Measurements from ENCODE around the gene SP100. TPM values are rescaled to one million over a fixed set of nuclear protein-coding genes. Genes with fewer than 3 reads are reported as not detected.
"Not testable (repeated sequence)": the region's sequence is repeated elsewhere in the genome, so short reads cannot be mapped to it uniquely, and the experiment has no call there.

Gene SP100
- total and polyA plus RNA-seq, 5 donors from 2014 or later, result 116 to 335 (median 123) TPM

DNA sequence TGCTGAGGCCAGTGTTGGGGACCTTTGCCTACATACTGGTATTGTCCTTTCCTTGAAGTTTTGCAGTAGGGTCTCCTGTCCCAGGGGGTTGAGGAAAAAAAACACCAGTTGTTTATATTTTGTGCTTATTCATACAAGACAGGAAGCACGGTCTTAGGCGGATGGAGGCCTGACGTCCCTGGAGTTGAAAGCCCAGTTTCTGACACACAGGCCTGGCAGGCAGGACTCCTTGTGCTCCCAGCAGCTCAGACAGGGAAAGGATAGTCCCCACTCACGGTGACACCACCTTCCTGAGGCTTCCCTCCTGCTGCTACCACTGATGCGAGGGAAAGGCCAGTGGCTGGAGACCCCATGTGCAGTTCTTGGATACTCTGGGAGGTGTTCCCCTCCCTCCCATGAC lies 15.5 kb upstream of the SP100 start:
- Histone ChIP-seq H3K36me3 (ENCODE audit: control insufficient read depth, insufficient read depth, low read length) (peaks cover 72% of the 10 kb centered on the region), H3K27me3 (ENCODE audit: control insufficient read depth, insufficient read depth, low read length) (no peaks in the 10 kb centered on the region), H3K4me3 (ENCODE audit: low read depth, low read length) (no peak overlapping the region), H3K4me1 (ENCODE audit: control insufficient read depth, insufficient read depth, low read length, poor library complexity, severe bottlenecking) (no peaks in the 10 kb centered on the region), H3K9me3 (ENCODE audit: control insufficient read depth in 2 of 2, low read length in 2 of 2) (peaks cover 6 to 10% of the 10 kb centered on the region in 2 experiments), H3K27ac (ENCODE audit: insufficient read depth, low read length, poor library complexity, severe bottlenecking) (no peak overlapping the region)
- peaks cover 0 to 11% (median 0%) of the 10 kb centered on the region in 4 donors for H3K4me1 Mint-ChIP-seq
- ATAC-seq (ENCODE audit: low read depth in 2 of 2), result no peak
- no peak for DNase-seq
- no peak overlapping the region for H3K4me3 Mint-ChIP-seq
- H3K9me3 Mint-ChIP-seq, result peaks cover 0 to 6% (median 0%) of the 10 kb centered on the region in 7 donors
- H3K27ac Mint-ChIP-seq, result peak overlapping the region in 2 of 3 donors; percentile 54 to 59
- H3K27me3 Mint-ChIP-seq, result no peaks in the 10 kb centered on the region
- peaks cover 71% of the 10 kb centered on the region for H3K36me3 Mint-ChIP-seq

- not testable (repeated sequence) for H3K27me3 Mint-ChIP-seq; H3K27ac ChIP-seq (ENCODE audit: insufficient read depth, low read length, poor library complexity, severe bottlenecking); H3K27me3 ChIP-seq (ENCODE audit: control insufficient read depth, insufficient read depth, low read length); H3K4me1 ChIP-seq (ENCODE audit: control insufficient read depth, insufficient read depth, low read length, poor library complexity, severe bottlenecking); H3K4me3 Mint-ChIP-seq; H3K27ac Mint-ChIP-seq; DNase-seq; ATAC-seq (ENCODE audit: low read depth in 2 of 2); H3K9me3 ChIP-seq (ENCODE audit: control insufficient read depth in 2 of 2, low read length in 2 of 2); H3K9me3 Mint-ChIP-seq; H3K4me3 ChIP-seq (ENCODE audit: low read depth, low read length)
- peaks cover 69% of the 10 kb centered on the region for H3K36me3 ChIP-seq (ENCODE audit: control insufficient read depth, insufficient read depth, low read length)
- Mint-ChIP-seq H3K36me3 (peaks cover 70% of the 10 kb centered on the region), H3K4me1 (peaks cover 0 to 11% (median 0%) of the 10 kb centered on the region in 4 donors)
Observed at GRCh38 chr2:230401026-230401425, 15.0 kb upstream of the SP100 start.

DNA sequence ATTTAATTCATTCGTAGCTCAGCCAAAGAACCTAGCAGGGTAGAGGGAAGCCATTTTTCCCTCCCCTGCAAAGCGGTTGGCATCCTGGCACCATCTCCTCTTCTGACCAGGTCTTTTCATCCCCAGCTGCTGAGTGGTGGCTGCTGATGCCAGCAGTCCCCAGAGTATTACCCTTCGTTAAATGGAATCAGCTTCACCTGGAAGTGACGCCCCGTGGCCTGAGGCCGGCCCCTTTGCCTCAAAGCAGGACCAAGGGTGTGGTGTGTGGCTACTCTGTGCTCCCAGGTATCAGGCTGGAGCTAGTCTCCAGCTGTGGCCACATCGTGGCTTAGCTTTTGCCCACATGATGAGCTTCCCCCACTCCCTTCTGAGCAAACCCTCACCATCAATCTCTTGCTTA lies 12.3 kb upstream of the SP100 start:
- H3K27ac ChIP-seq (ENCODE audit: insufficient read depth, low read length, poor library complexity, severe bottlenecking), result no peak overlapping the region
- H3K4me3 Mint-ChIP-seq, result no peak overlapping the region
- no peak overlapping the region for H3K27ac Mint-ChIP-seq

DNA sequence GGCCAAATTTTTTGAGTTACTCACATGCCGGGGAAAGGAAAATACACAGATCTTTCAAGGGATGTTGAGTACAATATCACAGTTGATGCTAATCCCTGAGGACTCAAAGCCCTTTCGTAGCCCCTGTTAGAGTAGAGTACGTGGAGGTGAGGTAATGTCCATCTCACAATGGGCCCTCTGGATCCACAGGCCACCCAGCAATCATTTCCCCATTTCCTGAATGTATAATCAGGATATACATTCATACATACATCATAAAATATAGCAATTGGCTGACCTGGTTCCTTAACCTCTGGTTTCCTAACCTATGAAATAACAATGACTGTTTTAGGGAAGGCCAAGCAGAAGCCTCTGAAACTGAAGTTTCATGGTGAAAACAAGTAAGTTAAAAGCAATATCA lies 10.2 kb upstream of the SP100 start:
- Histone ChIP-seq H3K27ac (ENCODE audit: insufficient read depth, low read length, poor library complexity, severe bottlenecking) (no peak overlapping the region), H3K36me3 (ENCODE audit: control insufficient read depth, insufficient read depth, low read length) (peaks cover 38% of the 10 kb centered on the region), H3K9me3 (ENCODE audit: control insufficient read depth in 2 of 2, low read length in 2 of 2) (no peaks in the 10 kb centered on the region), H3K4me3 (ENCODE audit: low read depth, low read length) (no peak overlapping the region), H3K4me1 (ENCODE audit: control insufficient read depth, insufficient read depth, low read length, poor library complexity, severe bottlenecking) (peaks cover 2% of the 10 kb centered on the region), H3K27me3 (ENCODE audit: control insufficient read depth, insufficient read depth, low read length) (no peaks in the 10 kb centered on the region)
- H3K4me3 Mint-ChIP-seq, result no peak overlapping the region
- H3K36me3 Mint-ChIP-seq, result peaks cover 46% of the 10 kb centered on the region
- no peaks in the 10 kb centered on the region for H3K9me3 Mint-ChIP-seq
- peaks cover 5 to 32% (median 16%) of the 10 kb centered on the region in 4 donors for H3K4me1 Mint-ChIP-seq
- peak overlapping the region in 1 of 3 donors; percentile 25 for H3K27ac Mint-ChIP-seq
- DNase-seq (no peak), ATAC-seq (ENCODE audit: low read depth in 2 of 2) (no peak)
- H3K27me3 Mint-ChIP-seq, result no peaks in the 10 kb centered on the region

More for the DNA sequence above, 12.3 kb upstream of the SP100 start:
- H3K4me1 ChIP-seq (ENCODE audit: control insufficient read depth, insufficient read depth, low read length, poor library complexity, severe bottlenecking), result no peaks in the 10 kb centered on the region
- peaks cover 56% of the 10 kb centered on the region for H3K36me3 ChIP-seq (ENCODE audit: control insufficient read depth, insufficient read depth, low read length)
- ATAC-seq (ENCODE audit: low read depth in 2 of 2), result no peak
- Mint-ChIP-seq H3K4me1 (peaks cover 5 to 17% (median 9%) of the 10 kb centered on the region in 4 donors), H3K36me3 (peaks cover 57% of the 10 kb centered on the region), H3K27me3 (no peaks in the 10 kb centered on the region), H3K9me3 (no peaks in the 10 kb centered on the region)
- no peaks in the 10 kb centered on the region for H3K9me3 ChIP-seq (ENCODE audit: control insufficient read depth in 2 of 2, low read length in 2 of 2)
- H3K27me3 ChIP-seq (ENCODE audit: control insufficient read depth, insufficient read depth, low read length), result no peaks in the 10 kb centered on the region
- no peak for DNase-seq
- H3K4me3 ChIP-seq (ENCODE audit: low read depth, low read length), result no peak overlapping the region

GRCh38 chr2:230408244-230408842 lies 7.7 kb upstream of the SP100 start:
- no peaks in the 10 kb centered on the region for H3K9me3 ChIP-seq (ENCODE audit: control insufficient read depth in 2 of 2, low read length in 2 of 2)
- Mint-ChIP-seq H3K27me3 (no peaks in the 10 kb centered on the region), H3K4me3 (peak overlapping the region in 1 of 4 donors; percentile 78), H3K27ac (peak overlapping the region; percentile 69 to 100 (median 84)), H3K4me1 (peaks cover 5 to 54% (median 32%) of the 10 kb centered on the region in 4 donors), H3K9me3 (no peaks in the 10 kb centered on the region), H3K36me3 (peaks cover 35% of the 10 kb centered on the region)
- H3K4me1 ChIP-seq (ENCODE audit: control insufficient read depth, insufficient read depth, low read length, poor library complexity, severe bottlenecking), result peaks cover 22% of the 10 kb centered on the region
- H3K4me3 ChIP-seq (ENCODE audit: low read depth, low read length), result no peak overlapping the region
- no peak overlapping the region for H3K27ac ChIP-seq (ENCODE audit: insufficient read depth, low read length, poor library complexity, severe bottlenecking)
- DNase-seq, result no peak
- no peak for ATAC-seq (ENCODE audit: low read depth in 2 of 2)
- no peaks in the 10 kb centered on the region for H3K27me3 ChIP-seq (ENCODE audit: control insufficient read depth, insufficient read depth, low read length)
- peaks cover 26% of the 10 kb centered on the region for H3K36me3 ChIP-seq (ENCODE audit: control insufficient read depth, insufficient read depth, low read length)

DNA sequence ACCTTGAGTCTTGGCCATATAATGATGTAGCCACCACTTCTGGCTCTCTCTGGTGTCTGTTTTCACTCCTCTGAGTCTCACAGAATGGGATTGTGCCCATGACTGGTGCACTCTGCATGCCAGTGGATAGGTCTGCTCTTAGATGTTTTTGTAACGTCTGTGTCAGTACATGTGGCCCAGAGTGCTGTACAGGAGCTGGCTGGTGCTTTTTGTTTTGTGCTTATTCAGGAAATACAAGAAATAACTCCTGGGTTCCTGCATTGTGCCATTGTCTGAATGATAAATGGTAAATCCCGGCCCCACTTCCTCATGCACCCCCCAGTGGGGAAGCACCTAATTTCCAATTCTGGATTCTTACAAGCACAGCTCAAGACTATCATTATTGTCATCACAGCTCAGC lies 6.7 kb upstream of the SP100 start:
- Mint-ChIP-seq H3K36me3 (peaks cover 26% of the 10 kb centered on the region), H3K27ac (peak overlapping the region; percentile 69 to 100 (median 84)), H3K4me1 (peaks cover 12 to 63% (median 40%) of the 10 kb centered on the region in 4 donors), H3K4me3 (peak overlapping the region in 1 of 4 donors; percentile 98)
- ATAC-seq (ENCODE audit: low read depth in 2 of 2); H3K27me3 Mint-ChIP-seq; H3K27ac ChIP-seq (ENCODE audit: insufficient read depth, low read length, poor library complexity, severe bottlenecking); H3K27me3 ChIP-seq (ENCODE audit: control insufficient read depth, insufficient read depth, low read length); H3K4me3 ChIP-seq (ENCODE audit: low read depth, low read length); H3K9me3 ChIP-seq (ENCODE audit: control insufficient read depth in 2 of 2, low read length in 2 of 2); DNase-seq; H3K9me3 Mint-ChIP-seq: not testable (repeated sequence)
- Histone ChIP-seq H3K36me3 (ENCODE audit: control insufficient read depth, insufficient read depth, low read length) (peaks cover 18% of the 10 kb centered on the region), H3K4me1 (ENCODE audit: control insufficient read depth, insufficient read depth, low read length, poor library complexity, severe bottlenecking) (peaks cover 32% of the 10 kb centered on the region)

DNA sequence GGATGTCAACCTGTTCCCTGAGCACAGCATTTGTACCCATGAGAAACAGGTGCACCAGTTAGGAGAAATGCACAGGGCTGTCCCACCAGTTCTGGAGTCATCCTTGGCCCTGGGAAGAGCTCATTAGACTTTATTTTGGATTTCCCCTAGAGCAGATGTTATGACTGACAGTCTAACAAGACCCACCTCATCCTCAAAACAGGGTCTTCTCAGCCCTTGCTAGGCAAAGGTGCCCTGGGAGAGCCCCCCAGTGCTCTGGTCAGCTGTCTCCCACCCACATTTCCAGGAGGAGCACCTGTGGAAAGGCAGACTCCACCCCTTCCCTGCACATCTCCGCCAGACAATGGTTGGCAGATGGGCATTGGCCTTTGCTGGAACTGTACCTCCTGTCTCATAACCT lies 5.7 kb upstream of the SP100 start:
- DNase-seq (no peak), ATAC-seq (ENCODE audit: low read depth in 2 of 2) (no peak)
- Histone ChIP-seq H3K27ac (ENCODE audit: insufficient read depth, low read length, poor library complexity, severe bottlenecking) (no peak overlapping the region), H3K27me3 (ENCODE audit: control insufficient read depth, insufficient read depth, low read length) (no peaks in the 10 kb centered on the region), H3K36me3 (ENCODE audit: control insufficient read depth, insufficient read depth, low read length) (peaks cover 13% of the 10 kb centered on the region), H3K9me3 (ENCODE audit: control insufficient read depth in 2 of 2, low read length in 2 of 2) (no peaks in the 10 kb centered on the region), H3K4me3 (ENCODE audit: low read depth, low read length) (no peak overlapping the region), H3K4me1 (ENCODE audit: control insufficient read depth, insufficient read depth, low read length, poor library complexity, severe bottlenecking) (peaks cover 41% of the 10 kb centered on the region)
- Mint-ChIP-seq H3K36me3 (peaks cover 17% of the 10 kb centered on the region), H3K27ac (peak overlapping the region; percentile 100), H3K9me3 (no peaks in the 10 kb centered on the region), H3K4me3 (peak overlapping the region; percentile 84 to 99 (median 98)), H3K4me1 (peaks cover 16 to 72% (median 47%) of the 10 kb centered on the region in 4 donors), H3K27me3 (no peaks in the 10 kb centered on the region)
